Measurements from ENCODE around the gene CWC27.

Gene CWC27

DNA sequence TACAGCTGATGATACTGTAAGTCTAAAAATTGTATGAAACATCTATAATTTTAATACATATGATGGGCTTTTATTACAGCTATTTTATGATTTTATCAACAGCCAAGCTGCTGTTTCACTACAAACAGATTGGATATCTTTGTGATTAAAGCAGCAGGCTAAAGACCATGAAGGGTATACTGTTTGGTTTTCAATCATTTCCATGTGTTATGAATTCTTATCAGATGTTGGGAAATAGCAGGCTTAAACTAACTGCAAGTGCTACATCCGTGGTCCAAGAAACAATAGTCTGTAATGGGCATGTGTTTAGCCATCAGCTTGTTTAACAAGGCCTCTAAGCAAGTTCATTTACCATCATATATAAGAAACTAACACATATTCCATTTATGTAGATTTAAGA, 107.5 kb downstream of the CWC27 start:
- Histone ChIP-seq H3K36me3 (ENCODE audit: insufficient read depth, low read length) (no peaks in the 10 kb centered on the region), H3K4me1 (ENCODE audit: insufficient read depth, low read length, severe bottlenecking) (no peaks in the 10 kb centered on the region), H3K9me3 (ENCODE audit: low read length) (no peaks in the 10 kb centered on the region), H4K20me1 (ENCODE audit: insufficient read depth, low read length) (no peaks in the 10 kb centered on the region), H3K4me3 (ENCODE audit: low read depth, low read length, poor library complexity, severe bottlenecking) (no peak overlapping the region), H3K27ac (ENCODE audit: low read depth, low read length, poor library complexity, severe bottlenecking) (no peak overlapping the region), H3F3A (ENCODE audit: insufficient read depth, low read length) (no peaks in the 10 kb centered on the region), H2AFZ (ENCODE audit: low read length) (no peak overlapping the region), H3K9me2 (ENCODE audit: low read depth, low read length) (no peaks in the 10 kb centered on the region), H3K79me2 (ENCODE audit: insufficient read depth, low read length) (no peaks in the 10 kb centered on the region), H3K9ac (ENCODE audit: low read length) (no peak overlapping the region), H3K27me3 (ENCODE audit: insufficient read depth, low read length) (no peaks in the 10 kb centered on the region), H3K4me2 (ENCODE audit: low read length) (no peak overlapping the region)
- TF ChIP-seq, protein P1, sequence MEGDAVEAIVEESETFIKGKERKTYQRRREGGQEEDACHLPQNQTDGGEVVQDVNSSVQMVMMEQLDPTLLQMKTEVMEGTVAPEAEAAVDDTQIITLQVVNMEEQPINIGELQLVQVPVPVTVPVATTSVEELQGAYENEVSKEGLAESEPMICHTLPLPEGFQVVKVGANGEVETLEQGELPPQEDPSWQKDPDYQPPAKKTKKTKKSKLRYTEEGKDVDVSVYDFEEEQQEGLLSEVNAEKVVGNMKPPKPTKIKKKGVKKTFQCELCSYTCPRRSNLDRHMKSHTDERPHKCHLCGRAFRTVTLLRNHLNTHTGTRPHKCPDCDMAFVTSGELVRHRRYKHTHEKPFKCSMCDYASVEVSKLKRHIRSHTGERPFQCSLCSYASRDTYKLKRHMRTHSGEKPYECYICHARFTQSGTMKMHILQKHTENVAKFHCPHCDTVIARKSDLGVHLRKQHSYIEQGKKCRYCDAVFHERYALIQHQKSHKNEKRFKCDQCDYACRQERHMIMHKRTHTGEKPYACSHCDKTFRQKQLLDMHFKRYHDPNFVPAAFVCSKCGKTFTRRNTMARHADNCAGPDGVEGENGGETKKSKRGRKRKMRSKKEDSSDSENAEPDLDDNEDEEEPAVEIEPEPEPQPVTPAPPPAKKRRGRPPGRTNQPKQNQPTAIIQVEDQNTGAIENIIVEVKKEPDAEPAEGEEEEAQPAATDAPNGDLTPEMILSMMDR (IDR thresholded peaks at IDR 0.05; ENCODE audit: low read length) = no peak
- TF ChIP-seq EZH2 (IDR thresholded peaks at IDR 0.05; ENCODE audit: borderline replicate concordance, low read length) = no peak

DNA sequence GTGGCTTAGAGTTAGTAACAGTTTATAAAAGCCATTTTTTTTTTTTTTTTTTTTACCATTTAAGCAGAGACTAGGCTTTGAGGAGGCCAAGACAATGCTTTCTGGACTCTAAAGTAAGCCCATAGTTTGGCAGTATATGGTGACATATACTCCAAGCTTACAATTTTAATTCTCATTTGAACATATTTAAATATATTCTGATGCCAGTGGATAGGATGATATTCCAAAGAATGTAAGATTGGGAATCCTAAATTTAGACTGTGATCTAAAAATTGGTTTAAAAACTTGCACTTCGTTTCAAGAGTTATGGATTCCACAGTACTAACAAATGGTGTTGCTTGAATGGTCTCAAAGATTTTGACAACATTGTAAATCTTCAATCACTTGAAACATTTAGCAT, 112.1 kb downstream of the CWC27 start:
- no peak for TF ChIP-seq EZH2 (IDR thresholded peaks at IDR 0.05; ENCODE audit: borderline replicate concordance, low read length)
- TF ChIP-seq, protein P1 (IDR thresholded peaks at IDR 0.05; ENCODE audit: low read length) = no peak
- H3K27me3 ChIP-seq (ENCODE audit: insufficient read depth, low read length) = no peaks in the 10 kb centered on the region

DNA sequence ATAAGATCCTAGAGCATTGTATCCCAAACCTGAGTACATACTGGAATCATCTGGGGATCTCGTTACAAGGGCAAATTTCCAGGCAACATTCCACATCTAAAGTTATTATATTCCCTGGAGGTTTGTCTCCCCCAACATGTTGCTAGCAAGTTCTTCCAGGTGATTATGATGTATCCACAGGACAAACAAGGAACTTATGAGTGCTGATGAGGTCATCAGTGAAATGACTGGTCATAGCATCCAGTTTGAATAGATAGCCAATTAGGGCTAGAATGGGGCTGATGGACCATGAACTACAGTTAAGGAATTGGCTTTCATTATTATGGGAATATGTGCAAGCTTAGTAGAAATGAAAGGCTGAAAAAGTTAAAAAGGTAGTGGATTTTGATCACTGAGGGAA, 115.2 kb downstream of the CWC27 start:
- Histone ChIP-seq H3K4me1 (ENCODE audit: insufficient read depth, low read length, severe bottlenecking) (no peaks in the 10 kb centered on the region), H3K27me3 (ENCODE audit: insufficient read depth, low read length) (no peaks in the 10 kb centered on the region), H4K20me1 (ENCODE audit: insufficient read depth, low read length) (no peaks in the 10 kb centered on the region)

More for the DNA sequence above, 112.1 kb downstream of the CWC27 start:
- no peak overlapping the region for H3K9ac ChIP-seq (ENCODE audit: low read length)
- H3K27ac ChIP-seq (ENCODE audit: low read depth, low read length, poor library complexity, severe bottlenecking) = no peak overlapping the region
- no peak overlapping the region for H3K4me2 ChIP-seq (ENCODE audit: low read length)
- no peaks in the 10 kb centered on the region for H3K9me3 ChIP-seq (ENCODE audit: low read length)
- H2AFZ ChIP-seq (ENCODE audit: low read length) = no peak overlapping the region
- H3K9me2 ChIP-seq (ENCODE audit: low read depth, low read length) = no peaks in the 10 kb centered on the region; the same call in 1 of the 2 replicates
- no peaks in the 10 kb centered on the region for H3F3A ChIP-seq (ENCODE audit: insufficient read depth, low read length)
- no peaks in the 10 kb centered on the region for H3K36me3 ChIP-seq (ENCODE audit: insufficient read depth, low read length)
- H4K20me1 ChIP-seq (ENCODE audit: insufficient read depth, low read length) = no peaks in the 10 kb centered on the region
- H3K4me3 ChIP-seq (ENCODE audit: low read depth, low read length, poor library complexity, severe bottlenecking) = no peak overlapping the region
- no peaks in the 10 kb centered on the region for H3K4me1 ChIP-seq (ENCODE audit: insufficient read depth, low read length, severe bottlenecking)
- no peaks in the 10 kb centered on the region for H3K79me2 ChIP-seq (ENCODE audit: insufficient read depth, low read length)

More for the DNA sequence above, 115.2 kb downstream of the CWC27 start:
- Histone ChIP-seq H3K4me2 (ENCODE audit: low read length) (no peak overlapping the region), H3F3A (ENCODE audit: insufficient read depth, low read length) (no peaks in the 10 kb centered on the region), H3K9ac (ENCODE audit: low read length) (no peak overlapping the region), H3K9me2 (ENCODE audit: low read depth, low read length) (no peaks in the 10 kb centered on the region; the same call in 1 of the 2 replicates), H3K4me3 (ENCODE audit: low read depth, low read length, poor library complexity, severe bottlenecking) (no peak overlapping the region), H3K9me3 (ENCODE audit: low read length) (no peaks in the 10 kb centered on the region), H3K27ac (ENCODE audit: low read depth, low read length, poor library complexity, severe bottlenecking) (no peak overlapping the region), H2AFZ (ENCODE audit: low read length) (no peak overlapping the region), H3K36me3 (ENCODE audit: insufficient read depth, low read length) (no peaks in the 10 kb centered on the region), H3K79me2 (ENCODE audit: insufficient read depth, low read length) (no peaks in the 10 kb centered on the region)
- TF ChIP-seq EZH2 (IDR thresholded peaks at IDR 0.05; ENCODE audit: borderline replicate concordance, low read length) = no peak
- TF ChIP-seq, protein P1 (IDR thresholded peaks at IDR 0.05; ENCODE audit: low read length) = no peak
